Gastroesophageal sphincter (tissue), 3 donors: ENCODE data around the gene SCGB1D1.

ENCODE experiments used
- CTCF ChIP-seq, 4 experiments: fragments of 200-600 bp in 2 of 4; fragments of 450-650 bp in 2 of 4; sonication (generic) in 1 of 4; IDR thresholded peaks; one replicate each; pipeline ENCODE4 v1.5.1; 2017 to 2019; ENCODE audit warnings: antibody characterized with exemption in 4 of 4, mild to moderate bottlenecking in 2 of 4, moderate library complexity in 2 of 4
- EP300 ChIP-seq: sonication (generic); formaldehyde crosslinking; IDR thresholded peaks from one replicate; pipeline ENCODE4 v1.6.1; 2017; ENCODE audit warnings: antibody characterized with exemption, mild to moderate bottlenecking
- POLR2A ChIP-seq, 2 donors: fragments of 450-650 bp; IDR thresholded peaks; one replicate each; pipeline ENCODE4 v1.6.1; 2017; ENCODE audit warnings: antibody characterized with exemption in 2 of 2, mild to moderate bottlenecking in 2 of 2, moderate library complexity in 1 of 2

DNA sequence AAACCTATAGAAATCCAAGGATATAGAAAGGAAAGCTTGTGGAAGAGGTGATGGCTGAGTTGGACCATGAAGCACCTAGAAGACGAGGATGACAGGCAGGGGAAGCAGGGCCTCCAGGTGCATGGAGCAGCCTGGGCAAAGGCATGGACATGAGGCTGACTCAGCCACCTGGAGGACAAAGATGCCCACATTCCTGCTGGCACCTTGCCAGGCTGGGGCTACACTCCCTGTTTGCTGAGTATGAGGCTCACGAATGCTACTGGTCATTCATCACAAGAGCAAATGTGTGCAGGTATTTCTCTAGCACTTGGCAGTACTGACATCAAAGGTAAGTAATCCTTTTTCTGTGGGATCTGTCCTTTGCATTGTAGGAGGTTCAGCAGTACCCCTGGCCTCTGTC lies 11.4 kb downstream of the SCGB1D1 start:
- TF ChIP-seq POLR2A (IDR thresholded peaks at IDR 0.05) (no peak), CTCF (IDR thresholded peaks at IDR 0.05) (no peak), EP300 (no peak)
